GM21515 (cell line): ENCODE data around the gene MMRN2.
A peak's percentile ranks its signal among the peaks of the same experiment; 100 is the strongest.

Experiments
- ATAC-seq: cut with Tn5 transposase; IDR thresholded peaks from one replicate; pipeline ENCODE4 v1.9.1; 2021; ENCODE audit not compliant: unreplicated experiment

Gene MMRN2

GRCh38 chr10:86888585-86889381 is 68.6 kb downstream of the MMRN2 start:
- peak; percentile 98 for ATAC-seq
